SKM-1 (cell line): ENCODE data around the gene GMPR.

Experiments used
- DNase-seq: peaks from one replicate; lab custom pipeline; 2025; ENCODE audit not compliant: unreplicated experiment; lab: John Stamatoyannopoulos, UW

The GMPR gene

GRCh38 chr6:16324606-16325225 lies 86.3 kb downstream of the GMPR start:
- no peak for DNase-seq

GRCh38 chr6:16326531-16326930 lies 88.1 kb downstream of the GMPR start:
- DNase-seq, result no peak

GRCh38 chr6:16326971-16327776 lies 88.8 kb downstream of the GMPR start:
- no peak for DNase-seq

GRCh38 chr6:16327777-16328325 lies 89.5 kb downstream of the GMPR start:
- no peak for DNase-seq

GRCh38 chr6:16329233-16329632 lies 90.8 kb downstream of the GMPR start:
- no peak for DNase-seq

GRCh38 chr6:16331384-16332174 lies 93.2 kb downstream of the GMPR start:
- DNase-seq, result peak; percentile 55

- DNase-seq, result peak; percentile 32
These were observed 93.8 kb downstream of the GMPR start for GRCh38 chr6:16332175-16332542.

- DNase-seq, result no peak
These were observed 95.2 kb downstream of the GMPR start for GRCh38 chr6:16333580-16333979.

GRCh38 chr6:16334671-16335070 lies 96.3 kb downstream of the GMPR start:
- DNase-seq, result no peak

- DNase-seq, result no peak
These were observed 96.8 kb downstream of the GMPR start for GRCh38 chr6:16335176-16335575.

GRCh38 chr6:16336056-16336818 lies 97.8 kb downstream of the GMPR start:
- no peak for DNase-seq

GRCh38 chr6:16336911-16337294 lies 98.5 kb downstream of the GMPR start:
- DNase-seq, result no peak

- DNase-seq, result no peak
These were observed 99.0 kb downstream of the GMPR start for GRCh38 chr6:16337295-16337975.

- no peak for DNase-seq
These were observed 100.3 kb downstream of the GMPR start for GRCh38 chr6:16338577-16339264.

- DNase-seq, result no peak
These were observed 100.8 kb downstream of the GMPR start for GRCh38 chr6:16339265-16339587.

- DNase-seq, result no peak
These were observed 105.2 kb downstream of the GMPR start for GRCh38 chr6:16343593-16343992.

GRCh38 chr6:16344756-16345155 lies 106.4 kb downstream of the GMPR start:
- DNase-seq, result no peak
